GM10266 (cell line): ENCODE measurements around the gene KRTAP4-7.
"Not testable (repeated sequence)": the region's sequence is repeated elsewhere in the genome, so short reads cannot be mapped to it uniquely, and the experiment has no call there.

Experiments
- DNase-seq: peaks from one replicate; pipeline ENCODE4 v3.0.0; 2012; ENCODE audit errors: extremely low spot score
- CTCF ChIP-seq: IDR thresholded peaks from 2 replicates; pipeline ENCODE4 v1.5.1; 2012; ENCODE audit warnings: mild to moderate bottlenecking, low read depth; ENCODE audit not compliant: control insufficient read depth, insufficient read depth; ENCODE audit errors: missing control alignments

The KRTAP4-7 gene

GRCh38 chr17:41098481-41098880 lies 14.5 kb downstream of the KRTAP4-7 start:
- no peak for TF ChIP-seq CTCF
- DNase-seq: no peak

GRCh38 chr17:41099682-41100480 lies 15.9 kb downstream of the KRTAP4-7 start:
- not testable (repeated sequence) for DNase-seq

- no peak for TF ChIP-seq CTCF
- no peak for DNase-seq
These were observed 17.8 kb downstream of the KRTAP4-7 start, which contains the start of gene KRTAP4-16 for GRCh38 chr17:41101586-41102259. TSS of gene KRTAP4-16 (minus strand) at chr17:41102209. CDS start at chr17:41102209, 0 bp downstream.

- TF ChIP-seq CTCF: no peak
- no peak for DNase-seq
These were observed 19.9 kb downstream of the KRTAP4-7 start for GRCh38 chr17:41103896-41104295.

- not testable (repeated sequence) for DNase-seq
These were observed 20.6 kb downstream of the KRTAP4-7 start for GRCh38 chr17:41104386-41105038.

GRCh38 chr17:41105347-41105746 lies 21.4 kb downstream of the KRTAP4-7 start, which contains the start of gene KRTAP4-9:
TSS of gene KRTAP4-9 (plus strand) at chr17:41105389. CDS start at chr17:41105389, 0 bp downstream.
- not testable (repeated sequence) for DNase-seq

- TF ChIP-seq CTCF: no peak
- DNase-seq: no peak
These were observed 24.0 kb downstream of the KRTAP4-7 start for GRCh38 chr17:41107941-41108450.

- not testable (repeated sequence) for DNase-seq
These were observed 24.9 kb downstream of the KRTAP4-7 start for GRCh38 chr17:41108728-41109386.
